SK-N-SH (cell line): Measurements from ENCODE around the gene DIP2A. TPM values are rescaled to one million over a fixed set of nuclear protein-coding genes. Genes with fewer than 3 reads are reported as not detected.

ENCODE experiments used
- CTCF ChIA-PET: fragments of 300-600, 350-600 bp; formaldehyde crosslinking; extraction: SDS; loops from one replicate; lab custom pipeline; 2021; lab: Yijun Ruan, JAX
- POLR2A ChIA-PET: fragments of 350-600 bp; sonication (Branson Sonifier 250); formaldehyde crosslinking; extraction: SDS; loops from one replicate; lab custom pipeline; 2020; ENCODE audit warnings: antibody characterized with exemption, inconsistent platforms; lab: Yijun Ruan, JAX
- DNase-seq: peaks from one replicate; pipeline ENCODE4 v3.0.0; 2012
- H2AFZ ChIP-seq: fragments of 200-600 bp; sonication (generic); 2 replicates; pipeline ENCODE4 v1.8.1; 2016; ENCODE audit warnings: antibody characterized with exemption, mild to moderate bottlenecking, low read depth
- H3F3A ChIP-seq: fragments of 200-600 bp; sonication (generic); replicated peaks from 2 replicates; pipeline ENCODE3; 2016; ENCODE audit warnings: antibody characterized with exemption, mild to moderate bottlenecking; ENCODE audit not compliant: insufficient read depth
- H3K27ac ChIP-seq, 2 experiments: fragments of 200-500 bp in 1 of 2; fragments of 200-600 bp in 1 of 2; sonication (Bioruptor generic) in 1 of 2; sonication (generic), shearing (Covaris generic) in 1 of 2; 2 replicates each; pipeline versions ENCODE4 v1.5.1 to v1.6.1; 2014 to 2016; ENCODE audit warnings: low read depth in 2 of 2, inconsistent platforms in 1 of 2, low read length in 1 of 2, mild to moderate bottlenecking in 1 of 2, mixed read lengths in 1 of 2
- H3K27me3 ChIP-seq: fragments of 200-600 bp; sonication (generic), shearing (Covaris generic); 2 replicates; pipeline ENCODE4 v1.6.1; 2016; ENCODE audit warnings: mixed run types; ENCODE audit not compliant: insufficient read depth
- H3K36me3 ChIP-seq, 2 experiments: fragments of 200-500 bp in 1 of 2; fragments of 200-600 bp in 1 of 2; sonication (Bioruptor generic) in 1 of 2; sonication (generic) in 1 of 2; replicated peaks in 1 of 2; 2 replicates each; pipeline versions ENCODE3 to v1.5.1; 2014 to 2016; ENCODE audit warnings: low read length in 1 of 2, mild to moderate bottlenecking in 1 of 2; ENCODE audit not compliant: insufficient read depth in 2 of 2, control insufficient read depth in 1 of 2
- H3K4me1 ChIP-seq, 2 experiments: fragments of 200-500 bp in 1 of 2; fragments of 200-600 bp in 1 of 2; sonication (Bioruptor generic) in 1 of 2; sonication (generic), shearing (Covaris generic) in 1 of 2; 2 replicates each; pipeline versions ENCODE4 v1.5.1 to v1.6.1; 2014 to 2016; ENCODE audit warnings: low read depth in 1 of 2, low read length in 1 of 2, mixed run types in 1 of 2; ENCODE audit not compliant: insufficient read depth in 2 of 2, control insufficient read depth in 1 of 2
- H3K4me2 ChIP-seq: fragments of 200-600 bp; sonication (generic), shearing (Covaris generic); 2 replicates; pipeline ENCODE4 v1.6.1; 2017; ENCODE audit warnings: mixed run types
- H3K4me3 ChIP-seq, 2 experiments: fragments of 200-500 bp in 1 of 2; fragments of 200-600 bp in 1 of 2; sonication (Bioruptor generic) in 1 of 2; sonication (generic), shearing (Covaris generic) in 1 of 2; 2 replicates each; pipeline versions ENCODE4 v1.5.1 to v1.8.1; 2014 to 2016; ENCODE audit warnings: low read depth in 2 of 2, inconsistent platforms in 1 of 2, low read length in 1 of 2, mild to moderate bottlenecking in 1 of 2, mixed read lengths in 1 of 2, moderate library complexity in 1 of 2
- H3K79me2 ChIP-seq: fragments of 200-600 bp; sonication (generic); 2 replicates; pipeline ENCODE4 v1.8.1; 2017; ENCODE audit warnings: mild to moderate bottlenecking; ENCODE audit not compliant: insufficient read depth
- H3K9ac ChIP-seq: fragments of 200-600 bp; sonication (generic); 2 replicates; pipeline ENCODE4 v1.6.1; 2017; ENCODE audit warnings: mixed run types
- H3K9me2 ChIP-seq: fragments of 200-600 bp; sonication (generic); 2 replicates; pipeline ENCODE4 v1.6.1; 2017; ENCODE audit warnings: mixed run types
- H3K9me3 ChIP-seq: fragments of 200-600 bp; sonication (generic); 2 replicates; pipeline ENCODE4 v1.6.1; 2017; ENCODE audit warnings: mixed run types, mild to moderate bottlenecking, moderate library complexity
- H4K20me1 ChIP-seq: fragments of 200-600 bp; sonication (generic); 2 replicates; pipeline ENCODE4 v1.6.1; 2017; ENCODE audit warnings: mild to moderate bottlenecking, mixed run types; ENCODE audit not compliant: insufficient read depth
- CHD2 ChIP-seq: fragments of 150-350 bp; IDR thresholded peaks from 2 replicates; pipeline ENCODE4 v1.6.1; 2018; ENCODE audit warnings: low read length; ENCODE audit not compliant: partially characterized antibody
- ELF1 ChIP-seq: IDR thresholded peaks from 2 replicates; pipeline ENCODE4 v1.4.0; 2012
- EP300 ChIP-seq, 2 experiments: IDR thresholded peaks; 2 replicates each; pipeline versions ENCODE4 v1.4.0 to v1.6.1; 2012; ENCODE audit warnings: borderline replicate concordance in 1 of 2, low read depth in 1 of 2, low read length in 1 of 2
- EZH2phosphoT487 ChIP-seq: fragments of 200-600 bp; sonication (generic); IDR thresholded peaks from 2 replicates; pipeline ENCODE4 v1.6.1; 2017; ENCODE audit warnings: low read depth, mixed run types, mild to moderate bottlenecking, antibody characterized with exemption, moderate library complexity, borderline replicate concordance
- FOXJ3 ChIP-seq: sonication (generic); formaldehyde crosslinking; IDR thresholded peaks from 2 replicates; pipeline ENCODE4 v1.5.1; 2020; ENCODE audit warnings: mild to moderate bottlenecking, missing genetic modification reagents
- JUND ChIP-seq: IDR thresholded peaks from 2 replicates; pipeline ENCODE4 v1.4.0; 2012
- MAX ChIP-seq: IDR thresholded peaks from 2 replicates; pipeline ENCODE4 v1.4.0; 2012; ENCODE audit warnings: low read depth
- NFIC ChIP-seq: IDR thresholded peaks from 2 replicates; pipeline ENCODE4 v1.4.0; 2012; ENCODE audit warnings: borderline replicate concordance
- RAD21 ChIP-seq: IDR thresholded peaks from 2 replicates; pipeline ENCODE4 v1.6.1; 2012; ENCODE audit warnings: mild to moderate bottlenecking, low read length
- RFX5 ChIP-seq: IDR thresholded peaks from 2 replicates; pipeline ENCODE4 v1.6.1; 2012; ENCODE audit warnings: mild to moderate bottlenecking, improper control_type of control experiment, low read length
- RXRA ChIP-seq: IDR thresholded peaks from 2 replicates; pipeline ENCODE4 v1.4.0; 2012; ENCODE audit warnings: low read depth, mild to moderate bottlenecking, borderline replicate concordance
- SIN3A ChIP-seq: IDR thresholded peaks from 2 replicates; pipeline ENCODE4 v1.6.1; 2012; ENCODE audit warnings: low read depth, mild to moderate bottlenecking, low read length, moderate library complexity, borderline replicate concordance
- TCF12 ChIP-seq: IDR thresholded peaks from 2 replicates; pipeline ENCODE4 v1.4.0; 2012
- TEAD4 ChIP-seq: IDR thresholded peaks from 2 replicates; pipeline ENCODE4 v1.4.0; 2012; ENCODE audit warnings: mild to moderate bottlenecking, borderline replicate concordance; ENCODE audit not compliant: insufficient read depth
- USF2 ChIP-seq: fragments of 150-350 bp; IDR thresholded peaks from 2 replicates; pipeline ENCODE4 v1.6.1; 2017; ENCODE audit warnings: antibody characterized with exemption, low read length, low read depth, borderline replicate concordance
- YY1 ChIP-seq: IDR thresholded peaks from 2 replicates; pipeline ENCODE4 v1.4.0; 2012; ENCODE audit warnings: low read depth, mild to moderate bottlenecking
- ZBTB33 ChIP-seq: IDR thresholded peaks from 2 replicates; pipeline ENCODE4 v1.4.0; 2012; ENCODE audit warnings: low read depth, borderline replicate concordance
- WGBS: methylation state at CpG from one replicate; pipeline ENCODE4 v1.1.6; 2017; ENCODE audit warnings: low lambda C conversion rate; 5-methylcytosine and 5-hydroxymethylcytosine counted together
- polyA plus RNA-seq, 3 experiments: library from polyadenylated mRNA; depleted of rRNA; stranded (reverse); fragments of >200 nt; gene quantifications; 2 replicates each; pipeline ENCODE4 v1.2.3, GENCODE V29; 2012
- TF ChIP-seq, protein P1 (sequence below): IDR thresholded peaks from 2 replicates; pipeline ENCODE4 v1.6.1; 2012; ENCODE audit warnings: mild to moderate bottlenecking, low read depth, low read length, moderate library complexity

DIP2A gene
- polyA plus RNA-seq, 1 of the 3 experiments (the other 2 are of a cell fraction), result 26.9 TPM

GRCh38 chr21:46439906-46440305, 18.8 kb upstream of the DIP2A start:
- POLR2A ChIA-PET, result no interaction called here
- no peaks in the 10 kb centered on the region for H3K4me1 ChIP-seq
- TF ChIP-seq MAX (no peak), ZBTB33 (no peak), USF2 (no peak), RXRA (no peak), ELF1 (no peak), EP300 (IDR thresholded peaks at IDR 0.05; ENCODE audit: borderline replicate concordance in 1 of 2, low read depth in 1 of 2, low read length in 1 of 2) (no peak), JUND (no peak), YY1 (no peak), EZH2phosphoT487 (no peak), FOXJ3 (no peak), RAD21 (no peak), NFIC (no peak), RFX5 (no peak), TEAD4 (no peak), CHD2 (no peak), TCF12 (no peak), SIN3A (no peak)
- TF ChIP-seq, protein P1, sequence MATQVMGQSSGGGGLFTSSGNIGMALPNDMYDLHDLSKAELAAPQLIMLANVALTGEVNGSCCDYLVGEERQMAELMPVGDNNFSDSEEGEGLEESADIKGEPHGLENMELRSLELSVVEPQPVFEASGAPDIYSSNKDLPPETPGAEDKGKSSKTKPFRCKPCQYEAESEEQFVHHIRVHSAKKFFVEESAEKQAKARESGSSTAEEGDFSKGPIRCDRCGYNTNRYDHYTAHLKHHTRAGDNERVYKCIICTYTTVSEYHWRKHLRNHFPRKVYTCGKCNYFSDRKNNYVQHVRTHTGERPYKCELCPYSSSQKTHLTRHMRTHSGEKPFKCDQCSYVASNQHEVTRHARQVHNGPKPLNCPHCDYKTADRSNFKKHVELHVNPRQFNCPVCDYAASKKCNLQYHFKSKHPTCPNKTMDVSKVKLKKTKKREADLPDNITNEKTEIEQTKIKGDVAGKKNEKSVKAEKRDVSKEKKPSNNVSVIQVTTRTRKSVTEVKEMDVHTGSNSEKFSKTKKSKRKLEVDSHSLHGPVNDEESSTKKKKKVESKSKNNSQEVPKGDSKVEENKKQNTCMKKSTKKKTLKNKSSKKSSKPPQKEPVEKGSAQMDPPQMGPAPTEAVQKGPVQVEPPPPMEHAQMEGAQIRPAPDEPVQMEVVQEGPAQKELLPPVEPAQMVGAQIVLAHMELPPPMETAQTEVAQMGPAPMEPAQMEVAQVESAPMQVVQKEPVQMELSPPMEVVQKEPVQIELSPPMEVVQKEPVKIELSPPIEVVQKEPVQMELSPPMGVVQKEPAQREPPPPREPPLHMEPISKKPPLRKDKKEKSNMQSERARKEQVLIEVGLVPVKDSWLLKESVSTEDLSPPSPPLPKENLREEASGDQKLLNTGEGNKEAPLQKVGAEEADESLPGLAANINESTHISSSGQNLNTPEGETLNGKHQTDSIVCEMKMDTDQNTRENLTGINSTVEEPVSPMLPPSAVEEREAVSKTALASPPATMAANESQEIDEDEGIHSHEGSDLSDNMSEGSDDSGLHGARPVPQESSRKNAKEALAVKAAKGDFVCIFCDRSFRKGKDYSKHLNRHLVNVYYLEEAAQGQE, result no peak
- H3K9me3 ChIP-seq, result no peaks in the 10 kb centered on the region
- no peak overlapping the region; a peak in 1 of 4 replicates for H3K27ac ChIP-seq
- no peak overlapping the region for H3K9ac ChIP-seq
- no peak overlapping the region for H2AFZ ChIP-seq
- no peaks in the 10 kb centered on the region for H3K27me3 ChIP-seq
- H3K9me2 ChIP-seq, result no peaks in the 10 kb centered on the region
- CTCF ChIA-PET, result no interaction called here
- 0 out of 2 replicates have a peak, but pooled peaks cover 3% of the 10 kb centered on the region for H3K79me2 ChIP-seq
- no peak overlapping the region for H3K4me3 ChIP-seq
- no peak for DNase-seq
- H3K36me3 ChIP-seq, result peaks cover 23 to 72% of the 10 kb centered on the region in 2 experiments
- H3K4me2 ChIP-seq, result no peak overlapping the region
- no peaks in the 10 kb centered on the region for H4K20me1 ChIP-seq
- WGBS, result 94% methylated on average over 14 of the region's 18 CpGs
- H3F3A ChIP-seq, result peaks cover 3% of the 10 kb centered on the region
